ENCODE measurements around the gene ETS2.

ETS2 gene

GRCh38 chr21:38850277-38850951, 44.7 kb downstream of the ETS2 start:
- Histone ChIP-seq H3F3A (ENCODE audit: insufficient read depth) (no peaks in the 10 kb centered on the region), H3K27ac (ENCODE audit: low read depth, low read length) (no peak overlapping the region), H3K79me2 (ENCODE audit: insufficient read depth, low read length) (no peaks in the 10 kb centered on the region), H4K20me1 (ENCODE audit: low read depth, low read length) (no peaks in the 10 kb centered on the region), H3K9me2 (replicated peaks; ENCODE audit: insufficient read depth, low read length) (no peaks in the 10 kb centered on the region), H3K4me2 (ENCODE audit: low read depth, low read length, poor library complexity, severe bottlenecking) (no peak overlapping the region), H3K4me3 (ENCODE audit: insufficient read depth, low read length, poor library complexity, severe bottlenecking) (no peak overlapping the region), H3K36me3 (ENCODE audit: low read length) (no peaks in the 10 kb centered on the region), H3K9me3 (ENCODE audit: insufficient read depth, low read length) (no peaks in the 10 kb centered on the region), H2AFZ (ENCODE audit: low read depth, low read length, severe bottlenecking) (no peak overlapping the region), H3K27me3 (ENCODE audit: low read length) (no peaks in the 10 kb centered on the region), H3K9ac (ENCODE audit: low read length) (no peak overlapping the region)
- TF ChIP-seq CTCF (IDR thresholded peaks at IDR 0.05; ENCODE audit: insufficient read depth, low read length, poor library complexity, severe bottlenecking), result no peak
- TF ChIP-seq EZH2phosphoT487 (conservative IDR thresholded peaks at IDR 0.05; ENCODE audit: low read length), result no peak

GRCh38 chr21:38851101-38851500, 45.4 kb downstream of the ETS2 start:
- H3K4me2 ChIP-seq (ENCODE audit: low read depth, low read length, poor library complexity, severe bottlenecking), result no peak overlapping the region
- TF ChIP-seq EZH2phosphoT487 (conservative IDR thresholded peaks at IDR 0.05; ENCODE audit: low read length) (no peak), CTCF (IDR thresholded peaks at IDR 0.05; ENCODE audit: insufficient read depth, low read length, poor library complexity, severe bottlenecking) (no peak)
- H2AFZ ChIP-seq (ENCODE audit: low read depth, low read length, severe bottlenecking), result no peak overlapping the region

GRCh38 chr21:38852278-38852677, 46.5 kb downstream of the ETS2 start:
- Histone ChIP-seq H3K36me3 (ENCODE audit: low read length) (no peaks in the 10 kb centered on the region), H4K20me1 (ENCODE audit: low read depth, low read length) (no peaks in the 10 kb centered on the region), H3K27me3 (ENCODE audit: low read length) (no peaks in the 10 kb centered on the region), H3F3A (ENCODE audit: insufficient read depth) (no peaks in the 10 kb centered on the region), H3K9me3 (ENCODE audit: insufficient read depth, low read length) (no peaks in the 10 kb centered on the region), H3K79me2 (ENCODE audit: insufficient read depth, low read length) (no peaks in the 10 kb centered on the region), H3K4me2 (ENCODE audit: low read depth, low read length, poor library complexity, severe bottlenecking) (no peak overlapping the region), H3K9ac (ENCODE audit: low read length) (no peak overlapping the region), H2AFZ (ENCODE audit: low read depth, low read length, severe bottlenecking) (no peak overlapping the region), H3K4me3 (ENCODE audit: insufficient read depth, low read length, poor library complexity, severe bottlenecking) (no peak overlapping the region), H3K9me2 (replicated peaks; ENCODE audit: insufficient read depth, low read length) (no peaks in the 10 kb centered on the region), H3K27ac (ENCODE audit: low read depth, low read length) (no peak overlapping the region)
- TF ChIP-seq EZH2phosphoT487 (conservative IDR thresholded peaks at IDR 0.05; ENCODE audit: low read length) (no peak), CTCF (IDR thresholded peaks at IDR 0.05; ENCODE audit: insufficient read depth, low read length, poor library complexity, severe bottlenecking) (no peak)

More at GRCh38 chr21:38851101-38851500, 45.4 kb downstream of the ETS2 start:
- no peaks in the 10 kb centered on the region for H3K36me3 ChIP-seq (ENCODE audit: low read length)
- H3K79me2 ChIP-seq (ENCODE audit: insufficient read depth, low read length), result no peaks in the 10 kb centered on the region
- H3K27ac ChIP-seq (ENCODE audit: low read depth, low read length), result no peak overlapping the region
- no peak overlapping the region for H3K9ac ChIP-seq (ENCODE audit: low read length)
- no peaks in the 10 kb centered on the region for H3K9me3 ChIP-seq (ENCODE audit: insufficient read depth, low read length)
- no peak overlapping the region for H3K4me3 ChIP-seq (ENCODE audit: insufficient read depth, low read length, poor library complexity, severe bottlenecking)
- no peaks in the 10 kb centered on the region for H3K9me2 ChIP-seq (replicated peaks; ENCODE audit: insufficient read depth, low read length)
- H3F3A ChIP-seq (ENCODE audit: insufficient read depth), result no peaks in the 10 kb centered on the region
- no peaks in the 10 kb centered on the region for H3K27me3 ChIP-seq (ENCODE audit: low read length)
- no peaks in the 10 kb centered on the region for H4K20me1 ChIP-seq (ENCODE audit: low read depth, low read length)
